CD1c-positive myeloid dendritic cell (primary cell): ENCODE results near the gene ERFE.
A peak's percentile ranks its signal among the peaks of the same experiment; 100 is the strongest.
"Not testable (repeated sequence)": the region's sequence is repeated elsewhere in the genome, so short reads cannot be mapped to it uniquely, and the experiment has no call there.

Experiments
- DNase-seq: peaks from one replicate; pipeline ENCODE4 v3.0.0-alpha.2; 2016; ENCODE audit errors: extremely low spot score

ERFE gene

DNA sequence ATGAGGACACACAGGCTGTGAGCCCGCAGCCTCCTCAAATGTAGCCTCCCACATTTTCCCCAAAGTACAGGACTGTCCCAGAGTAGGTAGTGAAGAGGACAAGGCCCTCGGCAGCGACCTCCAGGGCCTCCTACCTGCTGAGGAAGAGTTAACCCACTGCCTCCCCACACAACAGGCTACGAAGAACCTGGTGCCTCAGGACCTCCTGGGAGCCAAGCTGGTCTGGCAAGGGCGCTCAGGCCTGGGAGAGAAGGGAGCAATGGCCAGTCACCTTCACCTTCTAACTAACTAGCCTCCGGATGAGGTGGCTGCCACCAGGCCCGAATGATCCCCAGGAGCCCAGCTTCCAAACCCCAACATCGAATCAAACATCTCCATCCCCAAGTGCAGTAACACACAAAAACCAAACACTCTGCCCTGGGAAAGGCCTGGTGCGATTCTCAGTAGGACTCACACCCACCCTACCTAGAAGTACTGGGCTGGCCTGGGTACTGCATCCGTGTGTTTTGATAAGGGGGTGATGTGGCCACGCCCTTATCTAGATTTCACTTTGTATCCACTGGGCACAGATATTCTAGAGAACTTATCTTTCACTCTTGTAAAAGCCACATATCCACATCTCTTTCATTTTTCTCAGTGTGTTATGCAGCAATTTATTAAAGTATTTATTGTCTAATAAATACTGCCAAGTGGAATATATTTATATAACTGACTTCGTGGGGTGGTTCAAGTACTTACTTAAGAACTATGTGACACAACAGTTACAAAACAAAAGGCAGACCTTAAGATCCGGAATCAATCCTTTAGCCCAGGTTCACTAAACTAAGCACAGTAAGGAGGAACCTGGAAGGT, 9.7 kb downstream of the ERFE start:
- DNase-seq: no peak

- DNase-seq: no peak
These were observed 10.4 kb downstream of the ERFE start for GRCh38 chr2:238169048-238169707.

- no peak for DNase-seq
These were observed 11.0 kb downstream of the ERFE start for GRCh38 chr2:238169708-238170251.

- DNase-seq: no peak
These were observed 11.8 kb downstream of the ERFE start for GRCh38 chr2:238170386-238171071.

DNA sequence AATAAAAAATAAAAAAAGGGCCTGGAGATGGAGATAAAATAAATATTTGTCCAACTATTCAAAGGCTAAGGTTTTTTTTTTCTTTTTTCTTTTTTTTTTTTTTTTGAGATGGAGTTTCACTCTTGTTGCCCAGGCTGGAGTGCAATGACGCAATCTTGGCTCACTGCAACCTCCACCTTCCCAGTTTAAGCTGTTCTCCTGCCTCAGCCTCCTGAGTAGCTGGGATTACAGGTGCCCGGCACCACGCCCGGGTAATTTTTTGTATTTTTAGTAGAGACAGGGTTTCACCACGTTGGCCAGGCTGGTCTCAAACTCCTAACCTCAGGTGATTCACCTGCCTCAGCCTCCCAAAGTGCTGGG, 12.3 kb downstream of the ERFE start:
- DNase-seq: not testable (repeated sequence)

- no peak for DNase-seq
These were observed 12.9 kb downstream of the ERFE start for GRCh38 chr2:238171575-238172187.

DNA sequence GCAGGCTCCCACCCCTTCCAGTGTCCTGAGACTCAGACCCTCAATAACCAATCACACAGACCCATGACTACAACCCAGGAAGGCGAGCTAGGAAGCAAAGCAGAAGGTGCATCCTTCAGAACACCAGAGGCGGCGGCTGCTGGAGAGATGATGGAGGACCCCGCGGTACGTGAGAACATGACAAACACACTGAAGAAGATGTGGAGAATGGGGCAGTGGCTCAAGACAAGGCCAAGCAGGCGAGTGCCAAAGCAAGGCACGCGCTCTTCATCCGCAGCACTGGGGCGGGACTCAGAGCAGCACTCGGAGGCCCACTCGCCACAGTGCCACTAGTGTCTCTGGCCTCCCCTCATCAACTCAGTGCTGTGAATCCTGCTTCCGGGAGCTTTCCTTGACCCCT, 13.7 kb downstream of the ERFE start:
- no peak for DNase-seq

DNA sequence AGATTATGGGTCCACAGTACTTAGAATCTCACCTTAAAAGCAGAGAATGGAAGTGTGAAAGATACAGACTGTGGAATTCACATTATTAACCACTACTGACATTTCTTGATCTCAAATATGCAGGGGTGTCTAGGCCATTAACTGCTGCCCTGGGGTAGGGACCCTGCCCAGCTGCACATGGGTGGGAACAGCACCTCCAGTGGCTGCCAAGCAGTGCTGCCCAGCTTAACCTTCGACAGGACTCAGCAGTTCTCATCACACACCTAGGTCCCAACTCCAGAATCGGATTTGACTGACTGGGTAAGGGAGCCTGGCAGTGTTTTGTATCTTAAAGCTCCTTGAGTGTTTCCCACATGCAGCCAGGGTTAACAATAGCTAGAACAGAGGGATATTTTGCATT, 14.9 kb downstream of the ERFE start:
- no peak for DNase-seq

DNA sequence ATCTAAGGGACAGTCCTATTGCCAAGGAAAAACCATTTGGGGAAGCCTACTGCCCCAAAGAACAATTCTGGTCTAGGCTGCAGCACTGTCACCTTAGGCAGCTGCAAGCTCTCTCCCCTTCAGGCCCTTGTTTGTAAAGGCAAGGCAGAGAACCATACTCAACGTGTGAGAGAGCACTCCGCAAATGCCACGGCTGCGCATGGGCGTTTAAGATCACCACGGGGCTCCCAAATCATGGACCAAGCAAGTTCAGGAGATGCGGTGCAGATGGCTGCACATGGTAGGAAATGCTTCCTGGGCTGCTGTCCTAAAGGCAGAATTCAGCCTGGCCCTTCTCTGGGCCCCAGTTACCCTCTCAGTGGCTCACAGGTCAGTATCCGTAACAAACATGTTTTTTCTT, 15.5 kb downstream of the ERFE start:
- no peak for DNase-seq

DNA sequence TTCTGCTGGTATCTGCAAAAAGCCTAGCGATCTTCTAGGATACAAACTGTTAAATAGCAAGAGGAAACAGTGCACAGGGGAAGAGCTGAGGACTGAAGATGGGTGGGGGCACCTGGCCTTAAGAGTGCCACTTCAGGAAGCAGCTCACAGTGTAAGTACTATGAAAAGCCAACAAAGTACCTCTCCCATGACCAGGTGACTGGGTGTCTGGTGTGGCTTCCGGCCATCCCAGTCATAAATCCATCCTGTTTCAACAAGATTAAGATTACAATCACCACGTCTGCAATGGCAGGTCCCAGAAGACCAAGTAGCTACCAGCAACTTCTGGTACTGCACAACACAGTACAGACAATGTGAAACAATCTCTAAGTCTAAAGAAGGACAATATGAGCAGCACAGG, 15.9 kb downstream of the ERFE start:
- DNase-seq: no peak

- DNase-seq: no peak
These were observed 17.8 kb downstream of the ERFE start for GRCh38 chr2:238176613-238177012.

DNA sequence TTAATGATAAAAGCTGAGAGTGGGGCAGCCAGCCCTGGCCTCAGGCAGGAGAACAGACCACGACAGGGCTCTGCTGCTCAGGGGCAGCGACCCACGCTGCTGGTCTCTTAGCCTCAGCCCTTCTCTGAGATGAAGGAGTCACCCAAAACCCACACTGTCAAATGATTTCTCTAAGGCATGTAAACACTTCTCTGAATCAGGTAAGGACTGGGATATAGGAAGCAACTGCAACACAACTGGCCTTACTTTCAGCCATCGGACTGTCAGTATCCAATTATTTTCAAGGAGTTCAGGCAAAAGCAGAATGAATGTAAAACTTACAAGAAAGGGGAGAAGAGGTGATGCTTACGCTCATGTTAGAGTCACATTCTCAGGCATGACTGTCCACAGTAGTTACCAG, 21.8 kb downstream of the ERFE start:
- DNase-seq: no peak

DNA sequence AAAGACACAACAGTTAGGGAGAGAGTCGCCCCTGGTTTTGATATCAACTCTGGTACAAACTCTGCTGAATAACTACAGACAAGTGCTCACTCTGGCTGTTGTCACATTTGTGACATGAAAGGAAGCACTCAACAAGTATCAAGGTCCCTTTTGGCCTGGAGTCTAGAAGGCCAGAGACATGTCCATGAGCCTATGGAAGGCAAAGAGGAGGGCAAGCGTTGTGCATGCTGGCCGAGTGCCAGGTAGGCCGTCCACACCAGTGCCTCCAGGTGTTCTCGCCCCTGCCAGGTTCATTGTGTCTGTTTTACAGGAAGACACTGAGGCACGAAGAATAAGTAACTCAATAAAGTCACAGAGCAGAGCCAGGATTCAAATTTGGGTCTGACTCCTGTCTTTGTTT, 23.6 kb downstream of the ERFE start:
- DNase-seq: no peak

GRCh38 chr2:238183821-238184220, 25.1 kb downstream of the ERFE start:
- DNase-seq: no peak

GRCh38 chr2:238187618-238188548, 29.1 kb downstream of the ERFE start:
- DNase-seq: no peak

GRCh38 chr2:238190445-238190844, 31.7 kb downstream of the ERFE start:
- DNase-seq: no peak

DNA sequence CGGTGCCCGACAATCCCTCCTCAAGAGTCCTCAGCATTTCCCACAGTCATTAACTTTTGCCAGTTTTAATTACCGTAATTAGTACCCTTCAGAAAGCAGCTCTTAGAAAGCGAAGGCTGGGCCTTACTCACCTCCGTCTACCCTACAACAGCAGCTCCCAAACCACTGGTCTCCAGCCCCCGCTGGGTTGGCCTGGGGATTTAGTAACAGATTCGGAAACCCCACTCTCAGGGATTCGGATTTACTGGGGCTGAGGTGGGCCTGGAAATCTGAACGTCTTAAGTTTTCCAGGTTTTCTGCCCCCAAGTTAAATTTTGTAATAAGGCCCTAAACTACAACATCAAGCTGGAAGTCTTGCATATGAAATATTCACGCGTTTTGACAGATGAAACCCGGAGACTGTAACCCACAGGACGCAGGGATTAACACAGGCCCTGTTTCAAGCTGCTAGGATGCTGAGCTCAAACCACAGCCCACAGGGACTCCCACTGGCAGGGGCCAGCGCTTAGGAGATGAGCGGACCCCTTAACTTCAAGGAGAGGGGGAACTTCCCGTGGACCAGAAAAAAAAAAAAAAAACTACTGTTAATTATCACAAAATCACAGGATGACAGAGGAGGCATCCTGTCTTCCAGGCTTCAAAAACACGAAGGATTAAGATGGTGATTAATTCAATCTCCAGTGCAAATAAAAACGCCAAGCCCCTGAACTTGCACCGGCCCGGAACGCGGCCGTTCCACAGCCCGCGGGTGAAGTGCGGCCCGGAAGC, 43.7 kb downstream of the ERFE start:
- DNase-seq: peak; percentile 4

GRCh38 chr2:238203094-238203972, 44.6 kb downstream of the ERFE start, which contains the start of gene ILKAP:
ILKAP (minus strand) TSS chr2:238203695; CDS start chr2:238203553, 142 bp downstream.
- peak; percentile 95 for DNase-seq
